HepG2 (cell line): ENCODE data around the gene SLC2A4. TPM values are rescaled to one million over a fixed set of nuclear protein-coding genes. Genes with fewer than 3 reads are reported as not detected.

Source experiments
- CEBPB ChIP-seq: IDR thresholded peaks from 2 replicates; pipeline ENCODE4 v1.6.1; 2011; ENCODE audit warnings: low read depth, low read length, improper control_type of control experiment, borderline replicate concordance
- KLF12 ChIP-seq: sonication (generic); formaldehyde crosslinking; IDR thresholded peaks from 2 replicates; pipeline ENCODE4 v1.4.0; 2020; ENCODE audit warnings: missing genetic modification reagents, borderline replicate concordance
- NFYC ChIP-seq: IDR thresholded peaks from 2 replicates; pipeline ENCODE4 v1.6.1; 2016; ENCODE audit warnings: missing genetic modification reagents, missing compliant biosample characterization
- NKX3-1 ChIP-seq: sonication (generic); formaldehyde crosslinking; IDR thresholded peaks from 2 replicates; pipeline ENCODE4 v1.5.0; 2020; ENCODE audit warnings: missing genetic modification reagents
- PTBP1 ChIP-seq: fragments of 200-400 bp; formaldehyde crosslinking; IDR thresholded peaks from 2 replicates; pipeline ENCODE4 v1.6.1; 2018; ENCODE audit warnings: low read length, low read depth; ENCODE audit not compliant: poor library complexity, severe bottlenecking
- REL ChIP-seq: sonication (generic); formaldehyde crosslinking; conservative IDR thresholded peaks from 2 replicates; pipeline ENCODE4 v1.8.0; 2022; ENCODE audit warnings: mild to moderate bottlenecking, missing genetic modification reagents, moderate library complexity
- RFX3 ChIP-seq: IDR thresholded peaks from 2 replicates; pipeline ENCODE4 v1.6.1; 2016; ENCODE audit warnings: missing biosample characterization, missing genetic modification reagents
- SNRNP70 ChIP-seq: fragments of 200-400 bp; formaldehyde crosslinking; IDR thresholded peaks from 2 replicates; pipeline ENCODE4 v1.6.1; 2017; ENCODE audit warnings: mild to moderate bottlenecking, low read depth, low read length, moderate library complexity
- XBP1 ChIP-seq: sonication (generic); formaldehyde crosslinking; IDR thresholded peaks from 2 replicates; pipeline ENCODE4 v1.5.0; 2020; ENCODE audit warnings: missing genetic modification reagents
- ZNF234 ChIP-seq: sonication (generic); formaldehyde crosslinking; conservative IDR thresholded peaks from 2 replicates; pipeline ENCODE4 v1.5.1; 2020; ENCODE audit warnings: mild to moderate bottlenecking, missing genetic modification reagents
- ZNF326 ChIP-seq: sonication (generic); formaldehyde crosslinking; IDR thresholded peaks from 2 replicates; pipeline ENCODE4 v1.4.0; 2020; ENCODE audit warnings: missing genetic modification reagents, borderline replicate concordance
- ZNF350 ChIP-seq: sonication (generic); formaldehyde crosslinking; IDR thresholded peaks from 2 replicates; pipeline ENCODE4 v1.4.0; 2020; ENCODE audit warnings: mild to moderate bottlenecking, low read depth, missing genetic modification reagents, borderline replicate concordance
- ZNF432 ChIP-seq: sonication (generic); formaldehyde crosslinking; IDR thresholded peaks from 2 replicates; pipeline ENCODE4 v1.5.0; 2020; ENCODE audit warnings: missing genetic modification reagents, mild to moderate bottlenecking, borderline replicate concordance
- ZNF550 ChIP-seq: sonication (generic); formaldehyde crosslinking; IDR thresholded peaks from 2 replicates; pipeline ENCODE4 v1.4.0; 2020; ENCODE audit warnings: mild to moderate bottlenecking, missing genetic modification reagents, borderline replicate concordance
- ZNF839 ChIP-seq: sonication (generic); formaldehyde crosslinking; IDR thresholded peaks from 2 replicates; pipeline ENCODE4 v1.4.0; 2020; ENCODE audit warnings: missing genetic modification reagents, mild to moderate bottlenecking, borderline replicate concordance
- ZSCAN20 ChIP-seq: sonication (generic); formaldehyde crosslinking; IDR thresholded peaks from 2 replicates; pipeline ENCODE4 v1.4.0; 2020; ENCODE audit warnings: missing genetic modification reagents, mild to moderate bottlenecking, borderline replicate concordance
- ZSCAN22 ChIP-seq: sonication (generic); formaldehyde crosslinking; IDR thresholded peaks from 2 replicates; pipeline ENCODE4 v1.4.0; 2020; ENCODE audit warnings: mild to moderate bottlenecking, missing genetic modification reagents
- polyA plus RNA-seq, 8 experiments: library from polyadenylated mRNA; depleted of rRNA in 3 of 8; stranded (reverse) in 7 of 8; unstranded in 1 of 8; fragments of >200 nt; fragmentation: Illumina TruSeq in 4 of 8; extraction: Trizol in 4 of 8; gene quantifications; 2 replicates each; pipeline versions ENCODE4 v1.2.1 to v1.2.3, GENCODE V29; 2011 to 2016; ENCODE audit warnings: low read depth in 4 of 8, missing spikeins in 1 of 8, mixed read lengths in 1 of 8; ENCODE audit not compliant: insufficient read depth in 1 of 8
- total RNA-seq, 5 experiments: library from RNA; depleted of rRNA; stranded (reverse); fragments of >200 nt; fragmentation: Illumina TruSeq; extraction: Trizol; gene quantifications; 2 replicates each; pipeline ENCODE4 v1.2.3, GENCODE V29; 2016; ENCODE audit warnings: low read depth in 1 of 5
- TF ChIP-seq, protein P1 (sequence below): sonication (generic); formaldehyde crosslinking; IDR thresholded peaks from 2 replicates; pipeline ENCODE4 v1.9.0; 2021; ENCODE audit warnings: missing genetic modification reagents, mild to moderate bottlenecking, borderline replicate concordance
- TF ChIP-seq, protein P2 (sequence below): sonication (generic); formaldehyde crosslinking; IDR thresholded peaks from 2 replicates; pipeline ENCODE4 v1.5.0; 2020; ENCODE audit warnings: missing genetic modification reagents
- TF ChIP-seq, protein P3 (sequence below): sonication (generic); formaldehyde crosslinking; IDR thresholded peaks from 2 replicates; pipeline ENCODE4 v1.4.0; 2020; ENCODE audit warnings: mild to moderate bottlenecking, missing genetic modification reagents
- TF ChIP-seq, protein P4 (sequence below): sonication (generic); formaldehyde crosslinking; IDR thresholded peaks from 2 replicates; pipeline ENCODE4 v1.8.0; 2022; ENCODE audit warnings: mild to moderate bottlenecking, missing genetic modification reagents
- TF ChIP-seq, protein P5 (sequence below): IDR thresholded peaks from 2 replicates; pipeline ENCODE4 v1.6.1; 2016

The SLC2A4 gene
- total and polyA plus RNA-seq, 2 of the 13 experiments (the other 11 are each of a cell fraction or from before 2014, with no cell fraction given), result 4.9 to 5.8 TPM

DNA sequence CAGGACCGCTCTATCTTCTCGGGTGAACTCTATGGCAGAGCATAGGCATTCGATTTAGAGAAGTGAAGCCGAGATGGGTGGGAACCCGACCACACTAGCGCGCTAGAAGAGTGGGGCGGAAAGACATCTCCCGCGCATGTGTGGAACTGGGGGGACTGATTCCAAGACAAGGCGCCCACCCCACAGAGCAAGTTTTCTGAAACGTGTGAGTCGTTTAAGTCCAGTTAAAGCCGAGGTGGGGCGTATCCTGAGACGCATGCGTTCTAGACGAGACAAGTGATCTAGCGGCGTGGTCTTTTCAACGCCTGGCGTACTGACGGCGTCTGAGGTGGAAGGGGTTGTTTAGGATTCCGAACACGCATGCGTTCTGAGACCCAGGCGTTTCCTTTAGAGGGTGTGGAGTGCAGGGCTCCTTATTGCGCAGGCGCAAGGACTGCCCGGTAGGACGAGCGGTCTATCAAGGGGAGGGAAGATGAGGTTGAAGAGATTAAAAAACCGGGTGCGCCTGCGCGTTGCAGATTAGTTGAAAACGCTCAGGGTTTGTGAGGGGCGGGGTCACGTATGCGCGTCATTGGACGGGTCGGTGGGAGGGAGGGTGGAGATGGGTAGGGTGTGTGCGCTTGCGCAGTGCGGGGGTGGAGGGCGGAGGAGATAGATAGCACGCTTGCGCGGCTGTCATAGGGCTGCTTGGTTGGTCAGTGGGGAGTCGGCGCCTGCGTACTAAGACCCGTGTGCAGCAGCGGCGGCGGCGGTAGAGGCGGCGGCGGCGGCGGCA, 25.6 kb downstream of the SLC2A4 start, which contains the start of gene EIF5A (continued):
- no peak for TF ChIP-seq RFX3 (CRISPR knock-in tag)
- TF ChIP-seq, protein P1, sequence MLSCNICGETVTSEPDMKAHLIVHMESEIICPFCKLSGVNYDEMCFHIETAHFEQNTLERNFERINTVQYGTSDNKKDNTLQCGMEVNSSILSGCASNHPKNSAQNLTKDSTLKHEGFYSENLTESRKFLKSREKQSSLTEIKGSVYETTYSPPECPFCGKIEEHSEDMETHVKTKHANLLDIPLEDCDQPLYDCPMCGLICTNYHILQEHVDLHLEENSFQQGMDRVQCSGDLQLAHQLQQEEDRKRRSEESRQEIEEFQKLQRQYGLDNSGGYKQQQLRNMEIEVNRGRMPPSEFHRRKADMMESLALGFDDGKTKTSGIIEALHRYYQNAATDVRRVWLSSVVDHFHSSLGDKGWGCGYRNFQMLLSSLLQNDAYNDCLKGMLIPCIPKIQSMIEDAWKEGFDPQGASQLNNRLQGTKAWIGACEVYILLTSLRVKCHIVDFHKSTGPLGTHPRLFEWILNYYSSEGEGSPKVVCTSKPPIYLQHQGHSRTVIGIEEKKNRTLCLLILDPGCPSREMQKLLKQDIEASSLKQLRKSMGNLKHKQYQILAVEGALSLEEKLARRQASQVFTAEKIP, result no peak
- no peak for TF ChIP-seq REL
- TF ChIP-seq KLF12, result peak; percentile 74
- TF ChIP-seq, protein P2, sequence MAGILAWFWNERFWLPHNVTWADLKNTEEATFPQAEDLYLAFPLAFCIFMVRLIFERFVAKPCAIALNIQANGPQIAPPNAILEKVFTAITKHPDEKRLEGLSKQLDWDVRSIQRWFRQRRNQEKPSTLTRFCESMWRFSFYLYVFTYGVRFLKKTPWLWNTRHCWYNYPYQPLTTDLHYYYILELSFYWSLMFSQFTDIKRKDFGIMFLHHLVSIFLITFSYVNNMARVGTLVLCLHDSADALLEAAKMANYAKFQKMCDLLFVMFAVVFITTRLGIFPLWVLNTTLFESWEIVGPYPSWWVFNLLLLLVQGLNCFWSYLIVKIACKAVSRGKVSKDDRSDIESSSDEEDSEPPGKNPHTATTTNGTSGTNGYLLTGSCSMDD, result no peak
- TF ChIP-seq, protein P3, sequence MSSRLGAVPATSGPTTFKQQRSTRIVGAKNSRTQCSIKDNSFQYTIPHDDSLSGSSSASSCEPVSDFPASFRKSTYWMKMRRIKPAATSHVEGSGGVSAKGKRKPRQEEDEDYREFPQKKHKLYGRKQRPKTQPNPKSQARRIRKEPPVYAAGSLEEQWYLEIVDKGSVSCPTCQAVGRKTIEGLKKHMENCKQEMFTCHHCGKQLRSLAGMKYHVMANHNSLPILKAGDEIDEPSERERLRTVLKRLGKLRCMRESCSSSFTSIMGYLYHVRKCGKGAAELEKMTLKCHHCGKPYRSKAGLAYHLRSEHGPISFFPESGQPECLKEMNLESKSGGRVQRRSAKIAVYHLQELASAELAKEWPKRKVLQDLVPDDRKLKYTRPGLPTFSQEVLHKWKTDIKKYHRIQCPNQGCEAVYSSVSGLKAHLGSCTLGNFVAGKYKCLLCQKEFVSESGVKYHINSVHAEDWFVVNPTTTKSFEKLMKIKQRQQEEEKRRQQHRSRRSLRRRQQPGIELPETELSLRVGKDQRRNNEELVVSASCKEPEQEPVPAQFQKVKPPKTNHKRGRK (CRISPR knock-in tag), result no peak
- no peak for TF ChIP-seq XBP1 (CRISPR knock-in tag)
- TF ChIP-seq ZNF350 (CRISPR knock-in tag), result 0 out of 2 replicates have a peak, but pooled peaks have one; percentile 52
- no peak for TF ChIP-seq ZSCAN22 (CRISPR knock-in tag)
- no peak for TF ChIP-seq CEBPB
- TF ChIP-seq NKX3-1 (CRISPR knock-in tag), result no peak
- TF ChIP-seq PTBP1, result no peak
- TF ChIP-seq ZNF550 (CRISPR knock-in tag), result no peak
- TF ChIP-seq, protein P4, sequence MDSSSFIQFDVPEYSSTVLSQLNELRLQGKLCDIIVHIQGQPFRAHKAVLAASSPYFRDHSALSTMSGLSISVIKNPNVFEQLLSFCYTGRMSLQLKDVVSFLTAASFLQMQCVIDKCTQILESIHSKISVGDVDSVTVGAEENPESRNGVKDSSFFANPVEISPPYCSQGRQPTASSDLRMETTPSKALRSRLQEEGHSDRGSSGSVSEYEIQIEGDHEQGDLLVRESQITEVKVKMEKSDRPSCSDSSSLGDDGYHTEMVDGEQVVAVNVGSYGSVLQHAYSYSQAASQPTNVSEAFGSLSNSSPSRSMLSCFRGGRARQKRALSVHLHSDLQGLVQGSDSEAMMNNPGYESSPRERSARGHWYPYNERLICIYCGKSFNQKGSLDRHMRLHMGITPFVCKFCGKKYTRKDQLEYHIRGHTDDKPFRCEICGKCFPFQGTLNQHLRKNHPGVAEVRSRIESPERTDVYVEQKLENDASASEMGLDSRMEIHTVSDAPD, result no peak
- TF ChIP-seq, protein P5, sequence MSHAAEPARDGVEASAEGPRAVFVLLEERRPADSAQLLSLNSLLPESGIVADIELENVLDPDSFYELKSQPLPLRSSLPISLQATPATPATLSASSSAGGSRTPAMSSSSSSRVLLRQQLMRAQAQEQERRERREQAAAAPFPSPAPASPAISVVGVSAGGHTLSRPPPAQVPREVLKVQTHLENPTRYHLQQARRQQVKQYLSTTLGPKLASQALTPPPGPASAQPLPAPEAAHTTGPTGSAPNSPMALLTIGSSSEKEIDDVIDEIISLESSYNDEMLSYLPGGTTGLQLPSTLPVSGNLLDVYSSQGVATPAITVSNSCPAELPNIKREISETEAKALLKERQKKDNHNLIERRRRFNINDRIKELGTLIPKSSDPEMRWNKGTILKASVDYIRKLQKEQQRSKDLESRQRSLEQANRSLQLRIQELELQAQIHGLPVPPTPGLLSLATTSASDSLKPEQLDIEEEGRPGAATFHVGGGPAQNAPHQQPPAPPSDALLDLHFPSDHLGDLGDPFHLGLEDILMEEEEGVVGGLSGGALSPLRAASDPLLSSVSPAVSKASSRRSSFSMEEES (CRISPR knock-in tag), result peak; percentile 17; the same call in 1 of the 2 replicates
- TF ChIP-seq ZNF839 (CRISPR knock-in tag), result no peak
- no peak for TF ChIP-seq ZSCAN20 (CRISPR knock-in tag)
- no peak for TF ChIP-seq NFYC (CRISPR knock-in tag)
- TF ChIP-seq ZNF432 (CRISPR knock-in tag), result no peak
- no peak for TF ChIP-seq ZNF234 (CRISPR knock-in tag)
- TF ChIP-seq SNRNP70, result no peak
- no peak for TF ChIP-seq ZNF326 (CRISPR knock-in tag)
